Progenitor cell of endocrine pancreas (in vitro differentiated cells): ENCODE results near the gene LRRC74B. TPM values are rescaled to one million over a fixed set of nuclear protein-coding genes. Genes with fewer than 3 reads are reported as not detected.
"Not testable (repeated sequence)": the region's sequence is repeated elsewhere in the genome, so short reads cannot be mapped to it uniquely, and the experiment has no call there.

ENCODE experiments used
- DNase-seq: peaks from one replicate; pipeline ENCODE4 v3.0.0; 2021; ENCODE audit warnings: low spot score; ENCODE audit not compliant: unreplicated experiment
- H3K27ac Mint-ChIP-seq: 2 replicates; pipeline ENCODE4 v1.8.0; 2021; ENCODE audit warnings: mild to moderate bottlenecking, moderate library complexity, mixed read lengths
- H3K27me3 Mint-ChIP-seq: 2 replicates; pipeline ENCODE4 v1.8.0; 2021; ENCODE audit warnings: mixed read lengths
- H3K36me3 Mint-ChIP-seq: 2 replicates; pipeline ENCODE4 v1.8.0; 2022; ENCODE audit warnings: mixed read lengths; ENCODE audit not compliant: insufficient read depth
- H3K4me1 Mint-ChIP-seq: 2 replicates; pipeline ENCODE4 v1.8.0; 2021; ENCODE audit warnings: low read depth, mixed read lengths
- H3K4me3 Mint-ChIP-seq: 2 replicates; pipeline ENCODE4 v1.8.0; 2021; ENCODE audit warnings: low read depth, mild to moderate bottlenecking, moderate library complexity, mixed read lengths
- H3K9me3 Mint-ChIP-seq: 2 replicates; pipeline ENCODE4 v1.8.0; 2021; ENCODE audit warnings: low read depth, mixed read lengths
- CTCF ChIP-seq: fragments of 200-600 bp; sonication (generic); IDR thresholded peaks from one replicate; pipeline ENCODE4 v1.5.0; 2021; ENCODE audit warnings: antibody characterized with exemption, mild to moderate bottlenecking; ENCODE audit not compliant: unreplicated experiment
- total RNA-seq: library from RNA; stranded (reverse); gene quantifications from 2 replicates; pipeline ENCODE4 v1.2.1, GENCODE V29; 2021

Gene LRRC74B
- total RNA-seq, 1 donor from 2014 or later, result 0.72 TPM

- H3K9me3 Mint-ChIP-seq, result no peaks in the 10 kb centered on the region
- DNase-seq, result peak; percentile 86
- H3K36me3 Mint-ChIP-seq, result no peaks in the 10 kb centered on the region
- H3K27ac Mint-ChIP-seq, result peak within 1 kb of the TSS; percentile 97
- peak within 1 kb of the TSS; percentile 89 for H3K4me3 Mint-ChIP-seq
- no peak for TF ChIP-seq CTCF
- no peaks in the 10 kb centered on the region for H3K27me3 Mint-ChIP-seq
- H3K4me1 Mint-ChIP-seq, result peaks cover 15% of the 10 kb centered on the region
Observed at GRCh38 chr22:21001601-21002325, 44.0 kb upstream of the LRRC74B start, which contains the start of gene THAP7. Gene THAP7 (minus strand): TSS chr22:21002118. CDS start chr22:21001911, 207 bp downstream.

- DNase-seq, result no peak
- Mint-ChIP-seq H3K9me3 (no peaks in the 10 kb centered on the region), H3K4me1 (peaks cover 15% of the 10 kb centered on the region), H3K27me3 (no peaks in the 10 kb centered on the region), H3K36me3 (no peaks in the 10 kb centered on the region), H3K27ac (no peak overlapping the region), H3K4me3 (peak overlapping the region; percentile 89)
- TF ChIP-seq CTCF, result no peak
Observed at GRCh38 chr22:21003782-21004181, 42.0 kb upstream of the LRRC74B start.

DNA sequence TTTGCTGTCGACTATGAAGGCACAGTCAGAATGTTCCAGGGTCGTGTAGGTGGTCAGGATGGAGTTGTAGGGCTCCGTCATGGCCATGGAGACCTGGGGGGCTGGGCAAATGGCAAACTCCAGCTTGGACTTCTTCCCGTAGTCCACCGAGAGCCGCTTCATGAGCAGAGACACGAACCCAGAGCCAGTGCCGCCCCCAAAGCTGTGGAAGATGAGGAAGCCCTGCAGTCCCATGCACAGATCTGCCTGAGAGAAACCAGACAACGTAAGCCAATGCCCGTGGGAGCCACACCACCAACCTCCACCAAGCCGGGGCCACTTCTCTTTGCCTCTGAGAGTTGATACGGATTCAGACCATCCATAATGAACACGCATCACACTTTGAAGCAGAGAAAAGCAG, 36.5 kb upstream of the LRRC74B start:
- H3K9me3 Mint-ChIP-seq, H3K36me3 Mint-ChIP-seq, H3K27ac Mint-ChIP-seq, H3K4me3 Mint-ChIP-seq, H3K4me1 Mint-ChIP-seq, DNase-seq, H3K27me3 Mint-ChIP-seq: not testable (repeated sequence)

DNA sequence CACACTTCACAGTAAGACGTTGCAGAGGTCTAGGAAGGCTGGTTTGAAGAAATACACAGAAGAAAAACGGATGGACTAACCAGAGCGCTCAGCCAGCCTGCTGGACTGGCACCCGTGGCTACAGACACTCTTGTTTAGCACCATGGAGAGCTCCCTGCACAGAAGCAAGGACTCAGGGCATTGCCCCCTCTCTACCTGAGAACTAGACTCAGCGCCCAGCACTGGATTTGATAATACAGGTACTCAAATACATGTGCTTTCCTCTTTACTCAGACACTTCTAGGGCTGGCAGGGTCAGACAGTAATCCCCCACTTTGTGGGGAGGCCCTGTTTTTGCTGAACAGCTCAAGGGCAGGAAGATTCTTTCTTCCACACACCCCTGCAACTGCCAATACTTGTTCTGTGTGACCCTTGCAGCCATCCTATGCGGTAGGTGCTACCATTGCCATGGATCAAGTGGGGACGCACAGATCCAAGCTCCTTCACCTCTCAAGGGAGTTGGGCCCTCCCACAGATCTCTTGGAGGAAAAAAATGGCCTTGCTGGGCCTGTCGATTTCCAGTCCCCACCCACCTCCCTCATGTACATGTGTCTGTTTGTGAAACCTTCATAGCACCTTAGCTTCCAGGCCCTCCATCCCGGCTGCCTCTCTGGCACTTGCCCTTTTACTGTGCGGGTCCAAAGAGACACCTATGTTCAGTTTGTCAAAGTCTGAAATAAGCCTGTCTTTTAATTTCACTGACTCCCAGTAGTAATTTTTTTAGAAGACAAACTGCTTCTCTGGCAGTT, 35.9 kb upstream of the LRRC74B start:
- DNase-seq, result peak; percentile 54
- H3K36me3 Mint-ChIP-seq, result no peaks in the 10 kb centered on the region
- no peak for TF ChIP-seq CTCF
- no peaks in the 10 kb centered on the region for H3K27me3 Mint-ChIP-seq
- peak overlapping the region; percentile 59 for H3K27ac Mint-ChIP-seq
- H3K9me3 Mint-ChIP-seq, result no peaks in the 10 kb centered on the region
- peaks cover 7% of the 10 kb centered on the region for H3K4me1 Mint-ChIP-seq
- H3K4me3 Mint-ChIP-seq, result no peak overlapping the region

DNA sequence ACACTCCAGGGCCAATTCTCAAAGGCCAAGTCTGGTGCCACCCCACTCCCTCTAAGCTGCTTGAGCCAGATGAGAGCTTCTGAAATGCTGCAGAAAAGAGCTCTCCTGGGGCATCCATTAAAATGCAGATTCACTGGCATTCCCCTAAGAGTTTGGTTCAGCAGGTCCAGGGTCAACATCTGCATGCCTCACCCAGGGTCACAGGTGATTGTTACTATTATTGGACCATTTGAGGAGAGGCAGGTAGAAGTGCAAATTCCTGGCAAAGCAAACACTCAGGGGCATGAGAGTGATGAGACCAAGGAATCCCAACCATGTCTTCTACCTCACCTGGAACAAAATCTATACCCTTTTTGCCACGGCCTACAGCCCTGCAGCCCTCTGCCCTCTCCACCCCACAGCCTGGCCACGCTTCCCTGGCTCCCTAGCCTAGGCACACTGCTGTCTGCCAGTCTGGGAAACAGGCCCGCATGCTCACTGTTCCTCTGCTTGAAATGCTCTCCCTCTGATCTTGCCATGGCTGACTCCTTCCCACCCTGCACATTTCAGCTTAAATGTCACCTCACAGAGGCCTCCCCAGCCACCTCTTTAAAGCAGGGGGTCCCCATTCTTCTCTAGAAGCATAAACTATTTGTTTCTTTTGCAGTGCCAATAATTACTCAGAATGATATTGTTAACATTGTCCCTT, 35.2 kb upstream of the LRRC74B start:
- H3K27me3 Mint-ChIP-seq, result no peaks in the 10 kb centered on the region
- no peaks in the 10 kb centered on the region for H3K9me3 Mint-ChIP-seq
- peaks cover 11% of the 10 kb centered on the region for H3K4me1 Mint-ChIP-seq
- H3K27ac Mint-ChIP-seq, result no peak overlapping the region
- no peaks in the 10 kb centered on the region for H3K36me3 Mint-ChIP-seq
- no peak for TF ChIP-seq CTCF
- no peak for DNase-seq
- H3K4me3 Mint-ChIP-seq, result no peak overlapping the region
